HG03097 (cell line): ENCODE results near the gene CHCHD6.

Source experiments
- ATAC-seq: cut with Tn5 transposase; IDR thresholded peaks from one replicate; pipeline ENCODE4 v1.9.1; 2021; ENCODE audit not compliant: unreplicated experiment, low FRiP score

CHCHD6 gene

DNA sequence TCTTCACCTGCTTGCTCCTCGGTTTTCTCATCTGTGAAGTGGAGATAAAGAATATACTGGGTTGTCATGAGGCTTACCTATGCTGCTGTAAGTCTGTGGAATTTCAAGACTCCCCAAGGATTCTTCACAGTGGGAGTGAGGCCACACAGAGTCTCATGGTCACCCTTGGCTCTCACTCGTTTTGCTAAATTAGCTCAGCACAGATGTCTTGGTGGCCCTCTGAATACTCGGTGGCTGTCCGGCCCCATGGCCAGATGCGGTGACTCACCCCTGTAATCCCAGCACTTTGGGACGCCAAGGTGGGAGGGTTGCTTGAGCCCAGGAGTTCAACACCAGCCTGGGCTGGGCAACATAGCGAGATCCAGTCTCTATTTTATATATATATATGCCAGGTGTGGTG lies 5.0 kb upstream of the CHCHD6 start:
- no peak for ATAC-seq

GRCh38 chr3:126704494-126705214 lies 614 bp downstream of the CHCHD6 start:
- no peak for ATAC-seq

- no peak for ATAC-seq
These were observed 2.6 kb downstream of the CHCHD6 start for GRCh38 chr3:126706631-126707030.

DNA sequence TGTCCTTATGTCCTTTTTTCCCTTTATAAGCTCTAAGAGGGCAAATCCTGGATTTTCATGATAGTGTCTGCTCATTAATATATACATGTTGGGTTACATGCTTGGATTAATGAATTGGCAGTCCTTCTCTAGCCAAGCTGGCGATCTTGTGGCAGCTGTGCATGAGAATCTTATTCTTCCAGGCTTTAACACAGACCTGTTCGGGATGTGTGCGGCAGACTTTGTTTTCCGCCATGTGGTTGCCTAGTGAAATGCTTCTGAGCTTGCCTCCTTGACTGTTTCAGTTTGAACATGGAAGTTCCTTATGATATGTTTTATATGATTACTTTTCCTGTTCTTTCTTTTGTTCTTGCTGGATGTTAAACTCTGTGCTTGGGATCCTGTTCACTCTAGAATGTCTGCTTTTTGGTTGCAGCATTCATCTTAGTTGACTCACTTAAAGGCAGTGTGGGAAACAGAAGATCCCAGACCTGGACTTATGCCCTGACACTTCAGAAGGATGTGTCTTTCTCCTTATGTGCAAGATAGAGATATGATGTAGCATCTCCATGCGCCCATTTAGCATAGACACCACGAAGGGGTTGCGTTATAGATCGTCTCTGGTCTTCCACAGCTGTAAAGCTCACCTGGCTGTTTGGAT lies 7.2 kb downstream of the CHCHD6 start:
- no peak for ATAC-seq

- no peak for ATAC-seq
These were observed 9.2 kb downstream of the CHCHD6 start for GRCh38 chr3:126713199-126713598.

DNA sequence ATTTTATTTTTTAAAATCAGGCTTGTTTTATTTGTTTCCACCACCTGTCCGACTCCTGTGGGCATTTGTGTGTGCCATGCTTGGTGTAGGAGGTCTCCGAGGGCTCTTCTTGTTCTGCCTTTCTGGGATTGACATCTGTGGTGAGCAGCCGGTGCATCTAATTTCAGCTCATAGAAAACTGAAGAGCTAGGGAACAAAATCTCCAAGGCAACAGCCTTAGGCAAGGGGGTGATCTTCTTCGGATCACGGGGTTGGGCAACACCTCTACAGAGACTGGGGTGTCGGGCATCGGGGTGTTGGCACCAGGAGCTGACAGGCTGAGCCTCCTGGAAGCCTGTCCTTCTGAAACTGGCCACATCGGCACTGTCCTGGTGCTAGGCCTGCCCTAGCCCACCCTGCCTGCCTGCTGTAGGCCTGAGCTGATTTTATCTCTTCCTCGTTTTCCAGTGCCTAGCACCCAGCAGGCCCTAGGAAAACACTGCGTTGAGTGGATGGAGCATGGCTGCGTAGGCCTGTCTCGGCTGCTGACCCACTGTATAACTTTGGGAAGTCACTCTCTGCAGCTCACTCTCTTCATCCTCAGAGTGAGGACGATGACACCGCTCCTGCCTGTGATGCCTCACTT lies 10.3 kb downstream of the CHCHD6 start:
- ATAC-seq, result no peak

- ATAC-seq, result no peak
These were observed 10.9 kb downstream of the CHCHD6 start for GRCh38 chr3:126714921-126715320.

DNA sequence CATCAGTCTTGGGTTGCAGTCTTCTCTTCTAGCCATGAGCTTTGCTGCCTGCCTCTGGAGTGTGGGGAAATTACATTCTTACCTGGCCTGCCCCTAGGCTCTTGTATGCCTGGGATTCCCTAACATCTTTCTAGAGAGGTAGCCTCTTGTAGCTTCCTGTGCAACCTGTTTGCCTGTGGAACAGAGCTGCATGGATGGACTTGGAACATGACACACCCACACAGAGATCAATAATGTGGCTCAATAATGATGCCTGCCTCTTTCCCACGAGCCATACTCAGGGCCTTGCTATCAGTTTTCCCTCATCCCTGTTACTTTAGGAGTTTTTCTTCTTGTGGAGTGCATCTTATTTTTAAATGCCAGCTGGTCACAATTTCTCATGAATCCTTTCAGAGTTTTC lies 11.4 kb downstream of the CHCHD6 start:
- no peak for ATAC-seq

- ATAC-seq, result no peak
These were observed 12.0 kb downstream of the CHCHD6 start for GRCh38 chr3:126716057-126716456.

GRCh38 chr3:126718561-126719445 lies 14.8 kb downstream of the CHCHD6 start:
- no peak for ATAC-seq

GRCh38 chr3:126720596-126720995 lies 16.6 kb downstream of the CHCHD6 start:
- no peak for ATAC-seq

DNA sequence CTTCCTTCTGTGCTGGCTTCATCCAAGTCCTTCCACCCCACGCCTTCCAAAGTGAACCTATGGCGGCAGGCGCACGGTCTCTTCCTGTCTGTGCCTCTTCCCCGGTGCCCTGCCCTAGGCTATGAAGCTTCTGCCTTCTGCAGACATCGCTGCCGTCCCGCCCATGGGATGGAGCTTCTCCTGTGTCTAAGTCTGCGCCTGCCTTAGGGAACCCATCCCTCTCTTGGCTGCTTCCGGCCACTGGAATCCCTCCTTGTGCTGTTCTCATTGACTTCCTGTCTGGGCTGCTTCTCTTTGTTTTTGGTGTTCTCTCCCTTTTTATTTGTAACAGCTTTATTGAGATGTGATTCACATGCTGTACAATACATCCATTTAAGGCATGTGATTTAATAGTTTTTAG lies 17.2 kb downstream of the CHCHD6 start:
- no peak for ATAC-seq

- no peak for ATAC-seq
These were observed 19.2 kb downstream of the CHCHD6 start for GRCh38 chr3:126723237-126723636.

DNA sequence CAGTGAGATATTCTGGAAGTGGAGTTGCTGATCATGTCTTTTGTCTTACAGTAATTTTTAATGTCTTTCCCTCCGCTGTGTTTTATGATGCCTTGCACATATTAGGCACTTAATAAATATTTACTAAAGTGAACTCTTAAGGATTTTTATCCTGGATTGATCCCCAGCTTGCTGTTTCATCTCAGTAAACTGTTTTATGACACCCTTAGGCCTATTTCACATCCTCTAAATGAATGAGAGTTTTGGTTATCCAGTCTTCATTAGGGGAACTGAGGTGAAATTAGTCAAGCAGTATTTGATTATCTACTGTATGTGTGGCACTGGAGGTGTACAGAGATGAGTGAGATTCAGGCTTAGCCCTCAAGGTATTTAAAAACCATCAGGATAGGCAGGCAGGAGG lies 19.8 kb downstream of the CHCHD6 start:
- ATAC-seq, result no peak

- ATAC-seq, result no peak
These were observed 24.6 kb downstream of the CHCHD6 start for GRCh38 chr3:126728680-126729079.

DNA sequence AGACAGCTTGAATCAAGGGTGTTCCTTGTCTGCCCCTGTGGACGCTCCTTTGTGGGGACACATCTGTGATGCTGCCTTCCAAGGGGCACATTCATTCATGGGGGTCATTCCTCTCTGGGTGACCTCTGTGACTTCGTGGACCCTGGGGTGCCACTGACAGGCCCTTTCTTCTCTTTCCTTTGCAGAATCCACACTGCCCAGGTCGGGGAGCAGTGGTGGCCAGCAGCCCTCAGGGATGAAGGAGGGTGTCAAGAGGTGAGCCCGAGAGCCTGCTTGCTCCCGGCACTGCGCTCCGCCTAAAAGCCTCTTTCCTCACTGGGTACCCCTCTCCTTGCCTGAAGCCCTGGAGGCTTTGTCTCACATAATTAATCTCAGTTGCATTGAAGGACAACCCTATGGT lies 26.3 kb downstream of the CHCHD6 start:
- ATAC-seq, result no peak

- ATAC-seq, result no peak
These were observed 27.0 kb downstream of the CHCHD6 start for GRCh38 chr3:126731044-126731443.

DNA sequence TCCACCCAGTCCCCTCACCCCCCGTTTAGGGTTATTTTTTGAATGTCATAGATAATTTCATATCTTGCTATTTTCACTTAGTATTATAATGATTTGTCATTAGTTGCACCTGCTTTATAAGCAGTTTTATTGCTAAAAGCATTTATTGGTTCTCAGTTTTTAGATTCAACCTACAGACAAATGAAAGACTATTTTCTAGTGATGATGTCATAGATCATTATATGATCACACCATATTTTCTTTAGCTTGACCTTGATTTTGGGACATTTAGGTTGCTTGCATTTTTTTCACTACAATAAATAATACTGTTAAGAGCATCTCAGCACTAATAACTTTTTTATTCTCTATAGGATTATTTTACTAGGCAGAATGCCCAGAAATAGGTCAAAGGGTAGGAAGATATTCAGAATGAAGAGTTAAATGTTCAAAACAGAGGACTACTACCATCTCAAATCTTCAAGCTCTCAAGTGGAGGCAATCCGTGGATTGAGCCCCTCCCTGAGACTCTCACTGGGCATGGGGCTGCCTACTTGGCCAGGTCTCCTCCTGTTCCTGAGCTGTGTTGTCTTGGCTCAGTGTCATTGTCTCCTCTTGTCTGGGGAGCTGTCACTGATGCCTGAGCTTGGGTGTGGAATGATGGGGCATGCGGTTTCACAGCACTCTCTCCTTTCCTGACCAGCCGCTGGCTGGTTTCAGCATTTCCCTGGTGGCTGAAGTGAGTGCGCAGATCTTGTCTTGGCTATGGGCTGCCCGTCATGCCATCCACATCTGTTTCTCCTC lies 28.4 kb downstream of the CHCHD6 start:
- ATAC-seq, result no peak

- no peak for ATAC-seq
These were observed 29.0 kb downstream of the CHCHD6 start for GRCh38 chr3:126733061-126733430.

DNA sequence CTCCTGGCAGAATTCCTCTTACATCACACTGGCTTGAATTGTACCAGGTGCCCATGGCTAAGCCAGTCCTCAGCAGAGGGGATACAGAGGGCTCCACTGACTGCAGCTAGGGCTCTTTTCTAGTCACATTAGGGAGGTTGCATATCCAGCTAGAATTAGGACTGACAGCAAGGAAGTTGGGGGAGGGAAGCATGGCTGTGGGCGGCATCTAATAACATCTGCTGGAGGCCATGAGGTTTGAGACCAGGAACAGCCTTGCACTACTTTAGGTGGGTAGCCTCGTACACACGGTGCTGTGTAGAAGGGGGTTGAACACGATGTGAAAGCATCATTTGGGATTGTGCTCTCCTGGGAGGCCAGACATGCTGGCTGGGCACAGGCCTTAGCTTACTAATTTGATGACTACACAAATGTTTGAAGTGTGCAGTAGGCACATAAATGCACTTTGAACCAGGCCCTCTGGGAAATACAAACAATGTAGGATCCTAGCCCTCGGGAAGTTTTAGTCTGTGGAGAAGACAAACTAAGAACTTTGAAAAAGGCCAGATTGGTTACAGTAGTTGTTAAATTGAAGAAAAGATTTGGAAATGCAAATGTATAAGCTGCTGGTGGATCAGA lies 30.2 kb downstream of the CHCHD6 start:
- no peak for ATAC-seq
